ENCODE measurements around the gene ATP6V1E1.

ATP6V1E1 gene

GRCh38 chr22:17563936-17564391 lies 64.6 kb downstream of the ATP6V1E1 start:
- CTCF ChIA-PET = interaction anchor here (1.0 to 1.3 kb wide), 2 partner anchors 11 to 512 kb away, joined by 3 read pairs; no protein-coding TSS in a partner anchor
- POLR2A ChIA-PET = no interaction called here
- TF ChIP-seq, protein P1, sequence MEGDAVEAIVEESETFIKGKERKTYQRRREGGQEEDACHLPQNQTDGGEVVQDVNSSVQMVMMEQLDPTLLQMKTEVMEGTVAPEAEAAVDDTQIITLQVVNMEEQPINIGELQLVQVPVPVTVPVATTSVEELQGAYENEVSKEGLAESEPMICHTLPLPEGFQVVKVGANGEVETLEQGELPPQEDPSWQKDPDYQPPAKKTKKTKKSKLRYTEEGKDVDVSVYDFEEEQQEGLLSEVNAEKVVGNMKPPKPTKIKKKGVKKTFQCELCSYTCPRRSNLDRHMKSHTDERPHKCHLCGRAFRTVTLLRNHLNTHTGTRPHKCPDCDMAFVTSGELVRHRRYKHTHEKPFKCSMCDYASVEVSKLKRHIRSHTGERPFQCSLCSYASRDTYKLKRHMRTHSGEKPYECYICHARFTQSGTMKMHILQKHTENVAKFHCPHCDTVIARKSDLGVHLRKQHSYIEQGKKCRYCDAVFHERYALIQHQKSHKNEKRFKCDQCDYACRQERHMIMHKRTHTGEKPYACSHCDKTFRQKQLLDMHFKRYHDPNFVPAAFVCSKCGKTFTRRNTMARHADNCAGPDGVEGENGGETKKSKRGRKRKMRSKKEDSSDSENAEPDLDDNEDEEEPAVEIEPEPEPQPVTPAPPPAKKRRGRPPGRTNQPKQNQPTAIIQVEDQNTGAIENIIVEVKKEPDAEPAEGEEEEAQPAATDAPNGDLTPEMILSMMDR (IDR thresholded peaks at IDR 0.05; ENCODE audit: control extremely low read depth, extremely low read depth, low read depth, missing control alignments) = no peak
- no peak for DNase-seq (ENCODE audit: extremely low spot score)

DNA sequence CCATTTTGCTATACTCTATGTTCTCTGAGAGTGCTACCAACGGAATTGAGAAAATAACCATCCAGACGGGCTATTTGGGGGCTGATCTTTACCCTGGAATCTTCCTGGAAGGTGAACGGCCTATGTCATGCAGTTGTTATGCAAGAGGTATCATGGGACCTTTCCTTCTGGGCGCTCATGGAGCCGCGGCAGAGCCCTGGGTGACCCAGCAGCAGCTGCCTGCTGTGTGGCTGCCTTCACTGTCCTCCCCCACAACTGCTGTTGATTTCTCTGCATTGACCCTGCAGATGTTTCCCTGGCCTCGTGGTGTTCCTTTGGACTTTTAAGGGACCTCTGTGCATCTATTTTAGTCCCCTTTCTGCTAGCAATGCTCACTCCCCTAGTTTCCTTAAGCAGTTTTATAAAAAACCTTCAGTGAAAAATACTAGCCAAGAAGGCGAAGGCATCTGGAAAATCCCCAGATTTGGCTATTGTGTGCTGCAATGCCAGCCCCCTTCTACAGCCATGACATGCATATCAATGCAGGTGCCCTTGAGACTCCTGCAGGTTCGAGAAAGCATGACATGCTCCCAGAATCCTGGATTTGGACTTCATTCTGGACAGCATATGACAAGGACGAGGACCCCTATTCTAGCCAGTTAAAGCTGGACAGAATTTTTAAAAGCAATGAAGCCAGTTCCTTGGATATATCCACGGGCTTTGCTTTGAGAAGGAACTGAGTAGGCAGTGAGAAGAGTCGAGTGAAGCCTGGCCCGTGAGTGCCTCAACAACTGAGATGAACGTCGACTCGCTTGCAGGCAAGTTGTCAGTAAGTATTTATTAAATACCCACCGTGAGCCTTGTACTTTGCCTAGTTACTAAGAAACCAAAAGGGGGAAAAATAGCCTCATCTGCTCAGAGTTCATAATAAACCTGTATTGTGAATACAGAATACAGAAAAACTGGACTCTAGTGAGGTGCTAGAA lies 65.4 kb downstream of the ATP6V1E1 start, which contains the start of gene SLC25A18:
SLC25A18 (plus strand) TSS at position 593 of the 965 bp plus-strand sequence. CDS start 16,447 bp downstream, outside the sequence.
- ChIA-PET POLR2A (no interaction called here), CTCF (interaction anchor here (1.4 to 1.6 kb wide), 2 partner anchors 11 to 513 kb away, joined by 3 to 5 read pairs; no protein-coding TSS in a partner anchor)
- TF ChIP-seq, protein P1 (IDR thresholded peaks at IDR 0.05; ENCODE audit: control extremely low read depth, extremely low read depth, low read depth, missing control alignments) = no peak
- DNase-seq (ENCODE audit: extremely low spot score) = no peak

DNA sequence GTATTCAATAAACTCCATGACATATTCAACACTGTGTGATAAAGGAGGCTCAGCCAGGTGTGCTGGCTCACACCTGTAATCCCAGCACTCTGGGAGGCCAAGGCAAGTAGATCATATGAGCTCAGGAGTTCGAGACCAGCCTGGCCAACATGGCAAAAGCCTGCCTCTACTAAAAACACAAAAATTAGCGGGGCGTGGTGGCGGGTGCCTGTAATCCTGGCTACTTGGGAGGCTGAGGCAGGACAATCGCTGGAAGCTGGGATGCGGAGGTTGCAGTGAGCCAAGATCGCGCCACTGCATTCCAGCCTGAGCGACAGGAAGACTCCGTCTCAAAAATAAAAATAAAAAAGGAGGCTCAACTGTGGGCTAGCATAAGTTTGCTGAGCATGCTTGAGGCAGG lies 69.4 kb downstream of the ATP6V1E1 start:
- ChIA-PET POLR2A (no interaction called here), CTCF (interaction anchor here (0.7 to 3.4 kb wide), 29 partner anchors 8 to 517 kb away, joined by 3 to 25 read pairs (median 5); partner anchors contain the start of gene MICAL3)
- TF ChIP-seq, protein P1 (IDR thresholded peaks at IDR 0.05; ENCODE audit: control extremely low read depth, extremely low read depth, low read depth, missing control alignments) = no peak
- DNase-seq (ENCODE audit: extremely low spot score) = no peak

- TF ChIP-seq, protein P1 (IDR thresholded peaks at IDR 0.05; ENCODE audit: control extremely low read depth, extremely low read depth, low read depth, missing control alignments) = no peak
- ChIA-PET CTCF (interaction anchor here (0.9 to 1.5 kb wide), 2 partner anchors 16 to 522 kb away, joined by 3 to 6 read pairs; no protein-coding TSS in a partner anchor), POLR2A (no interaction called here)
- DNase-seq (ENCODE audit: extremely low spot score) = no peak
Measured at GRCh38 chr22:17554814-17555213, 73.7 kb downstream of the ATP6V1E1 start.

- TF ChIP-seq, protein P1 (IDR thresholded peaks at IDR 0.05; ENCODE audit: control extremely low read depth, extremely low read depth, low read depth, missing control alignments) = no peak
- POLR2A ChIA-PET = no interaction called here
- no peak for DNase-seq (ENCODE audit: extremely low spot score)
- CTCF ChIA-PET = interaction anchor here (1.3 to 1.5 kb wide), 3 partner anchors 10 to 523 kb away, joined by 3 to 5 read pairs (median 3); no protein-coding TSS in a partner anchor
Measured at GRCh38 chr22:17552737-17553136, 75.8 kb downstream of the ATP6V1E1 start.

- no peak for DNase-seq (ENCODE audit: extremely low spot score)
- ChIA-PET POLR2A (no interaction called here), CTCF (interaction anchor here (1.4 kb wide), 1 partner anchor 9 kb away, joined by 5 read pairs; no protein-coding TSS in a partner anchor)
- TF ChIP-seq, protein P1 (IDR thresholded peaks at IDR 0.05; ENCODE audit: control extremely low read depth, extremely low read depth, low read depth, missing control alignments) = no peak
Measured at GRCh38 chr22:17549655-17550054, 78.9 kb downstream of the ATP6V1E1 start.

Data from GM10248 (cell line).